ENCODE measurements around the gene PCDHB2. TPM values are rescaled to one million over a fixed set of nuclear protein-coding genes. Genes with fewer than 3 reads are reported as not detected.
A peak's percentile ranks its signal among the peaks of the same experiment; 100 is the strongest.

Gene PCDHB2
- total and polyA plus RNA-seq, 2 of the 8 experiments (the other 6 are each of a cell fraction or from before 2014, with no cell fraction given): 28.8 to 29.2 TPM

- TF ChIP-seq CTCF (IDR thresholded peaks at IDR 0.05; ENCODE audit: control extremely low read depth in 1 of 3, insufficient read depth in 1 of 3, low read depth in 1 of 3, low read length in 3 of 3) (peak; percentile 56 to 85 (median 83)), POLR2AphosphoS5 (IDR thresholded peaks at IDR 0.05; ENCODE audit: low read depth, low read length) (peak; percentile 88), CREB1 (IDR thresholded peaks at IDR 0.05) (peak; percentile 42; the same call in 1 of the 2 replicates), POLR2A (IDR thresholded peaks at IDR 0.05; ENCODE audit: control extremely low read depth in 1 of 2, low read depth in 2 of 2, low read length in 2 of 2) (peak; percentile 77 to 96), SIX5 (IDR thresholded peaks at IDR 0.05; ENCODE audit: low read depth, low read length) (no peak), SRF (IDR thresholded peaks at IDR 0.05; ENCODE audit: low read depth, low read length) (no peak)
Measured at GRCh38 chr5:141094481-141095262, at the start of gene PCDHB2 (continued).
